ENCODE measurements around the gene CCDC39.
"Not testable (repeated sequence)": the region's sequence is repeated elsewhere in the genome, so short reads cannot be mapped to it uniquely, and the experiment has no call there.

CCDC39 gene

DNA sequence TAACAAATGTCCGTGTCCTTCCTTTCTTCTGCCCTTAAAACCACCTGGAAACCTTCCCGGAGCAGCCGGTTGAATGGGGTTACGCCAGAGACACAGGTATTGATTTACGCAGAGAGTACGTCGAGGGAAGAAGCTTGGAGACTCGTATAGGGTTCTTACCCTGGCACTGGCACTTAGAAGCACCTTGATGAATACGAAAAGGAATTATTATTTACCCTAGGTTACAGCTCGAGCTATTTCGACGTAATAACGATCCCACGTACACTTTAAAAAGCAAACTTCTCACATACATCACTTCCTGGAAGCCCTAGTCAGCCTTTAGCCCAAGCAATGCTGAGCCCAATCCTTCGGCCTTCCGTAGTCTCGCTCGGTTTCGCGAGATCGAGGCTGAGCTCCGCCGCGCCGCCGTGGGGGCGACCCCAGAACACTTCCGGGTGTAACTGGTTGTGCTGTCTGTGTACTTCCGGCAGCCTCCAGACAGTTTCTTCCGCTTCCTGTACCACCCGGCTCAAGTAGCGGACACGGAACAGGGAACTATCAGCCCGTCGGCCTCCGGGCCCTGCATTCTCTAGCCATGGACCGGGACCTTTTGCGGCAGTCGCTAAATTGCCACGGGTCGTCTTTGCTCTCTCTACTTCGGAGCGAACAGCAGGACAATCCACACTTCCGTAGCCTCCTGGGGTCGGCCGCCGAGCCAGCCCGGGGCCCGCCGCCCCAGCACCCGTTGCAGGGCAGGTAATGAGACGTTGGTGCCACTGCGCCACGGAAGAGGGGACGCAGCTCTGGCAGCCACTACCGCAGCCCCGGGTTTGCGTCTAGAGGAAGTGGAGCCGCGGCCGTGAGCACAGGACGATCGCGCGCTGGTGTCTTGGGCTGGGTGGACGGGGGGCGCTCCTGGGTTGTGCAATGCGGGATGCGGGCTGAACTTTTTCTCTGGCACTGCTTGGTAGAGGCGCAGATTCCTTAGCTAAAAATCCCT lies 77.3 kb downstream of the CCDC39 start, which contains the start of gene TTC14:
Gene TTC14, plus strand, starts transcription at position 476 of the 979 bp plus-strand sequence. Its CDS starts 99 bp downstream, at position 575.
- H3K4me3 ChIP-seq (ENCODE audit: low read length) = peak within 1 kb of the TSS; percentile 95
- TF ChIP-seq ZNF274 (IDR thresholded peaks at IDR 0.05; ENCODE audit: low read depth, low read length) = no peak

DNA sequence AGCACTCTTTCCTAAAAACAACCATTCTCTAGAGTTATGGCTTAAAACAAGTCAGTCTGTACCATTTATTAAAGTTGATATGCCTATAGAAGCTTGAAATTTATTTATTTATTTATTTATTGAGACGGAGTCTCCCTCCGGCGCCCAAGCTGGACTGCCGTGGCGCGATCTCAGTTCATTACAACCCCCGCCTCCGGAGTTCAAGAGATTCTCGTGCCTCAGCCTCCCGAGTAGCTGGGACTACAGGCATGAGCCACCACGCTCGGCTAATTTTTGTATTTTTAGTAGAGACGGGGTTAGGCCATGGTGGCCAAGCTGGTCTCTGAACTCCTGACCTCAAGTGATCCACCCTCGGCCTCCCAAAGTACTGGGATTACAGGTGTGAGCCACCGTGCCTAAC lies 78.8 kb downstream of the CCDC39 start:
- no peak overlapping the region for H3K4me3 ChIP-seq (ENCODE audit: low read length)
- no peak for TF ChIP-seq ZNF274 (IDR thresholded peaks at IDR 0.05; ENCODE audit: low read depth, low read length)

DNA sequence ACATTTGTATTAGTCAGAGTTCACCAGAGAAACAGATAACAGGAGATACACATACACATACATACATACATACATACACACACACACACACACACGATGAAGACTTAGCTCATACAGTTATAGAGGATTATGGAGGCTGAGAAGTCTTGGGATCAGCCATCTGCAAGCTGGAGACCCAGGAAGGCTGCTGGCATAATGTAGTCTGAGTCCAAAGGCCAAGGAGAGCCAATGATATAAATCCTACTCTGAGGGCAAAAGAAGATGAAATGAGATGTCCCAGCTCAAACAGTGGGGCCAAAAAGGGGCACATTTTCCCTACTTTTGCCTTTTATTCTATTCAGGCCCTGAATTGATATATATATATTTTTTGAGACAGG lies 83.7 kb downstream of the CCDC39 start:
- no peak overlapping the region for H3K4me3 ChIP-seq (ENCODE audit: low read length)
- no peak for TF ChIP-seq ZNF274 (IDR thresholded peaks at IDR 0.05; ENCODE audit: low read depth, low read length)

GRCh38 chr3:180594631-180595558 lies 84.4 kb downstream of the CCDC39 start:
- no peak overlapping the region for H3K4me3 ChIP-seq (ENCODE audit: low read length)
- TF ChIP-seq ZNF274 (IDR thresholded peaks at IDR 0.05; ENCODE audit: low read depth, low read length) = no peak

GRCh38 chr3:180593631-180594030 lies 85.7 kb downstream of the CCDC39 start:
- not testable (repeated sequence) for H3K4me3 ChIP-seq (ENCODE audit: low read length)

GRCh38 chr3:180590396-180590795 lies 88.9 kb downstream of the CCDC39 start:
- no peak for TF ChIP-seq ZNF274 (IDR thresholded peaks at IDR 0.05; ENCODE audit: low read depth, low read length)
- H3K4me3 ChIP-seq (ENCODE audit: low read length) = no peak overlapping the region

- TF ChIP-seq ZNF274 (IDR thresholded peaks at IDR 0.05; ENCODE audit: low read depth, low read length) = no peak
- H3K4me3 ChIP-seq (ENCODE audit: low read length) = no peak overlapping the region
Measured at GRCh38 chr3:180580934-180581333, 98.4 kb downstream of the CCDC39 start.

- TF ChIP-seq ZNF274 (IDR thresholded peaks at IDR 0.05; ENCODE audit: low read depth, low read length) = no peak
Measured at GRCh38 chr3:180575571-180575970, 103.7 kb downstream of the CCDC39 start.

GRCh38 chr3:180571831-180572598 lies 107.3 kb downstream of the CCDC39 start:
- TF ChIP-seq ZNF274 (IDR thresholded peaks at IDR 0.05; ENCODE audit: low read depth, low read length) = no peak
- H3K4me3 ChIP-seq (ENCODE audit: low read length) = no peak overlapping the region

More at GRCh38 chr3:180575571-180575970, 103.7 kb downstream of the CCDC39 start:
- no peak overlapping the region for H3K4me3 ChIP-seq (ENCODE audit: low read length)

DNA sequence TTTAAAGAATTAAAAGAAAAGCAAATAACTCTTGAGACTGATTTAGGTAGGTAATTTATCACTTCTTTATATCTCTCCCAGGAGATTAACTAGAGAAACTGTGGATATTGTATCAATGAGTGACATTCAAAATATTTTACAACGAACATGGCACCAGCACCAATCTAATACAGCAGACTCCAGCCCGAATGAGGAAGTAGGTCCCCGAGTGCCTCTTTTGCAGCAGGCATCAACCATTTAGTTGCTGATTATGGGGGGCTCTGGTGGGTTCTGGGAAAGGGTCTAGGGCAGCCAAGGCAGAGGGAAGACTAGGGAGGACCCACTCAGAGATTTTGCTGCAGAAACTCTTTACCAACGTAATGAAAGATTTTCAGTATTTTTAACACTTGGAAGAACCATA lies 109.1 kb downstream of the CCDC39 start:
- TF ChIP-seq ZNF274 (IDR thresholded peaks at IDR 0.05; ENCODE audit: low read depth, low read length) = no peak
- H3K4me3 ChIP-seq (ENCODE audit: low read length) = no peak overlapping the region

GRCh38 chr3:180564676-180565075 lies 114.6 kb downstream of the CCDC39 start:
- TF ChIP-seq ZNF274 (IDR thresholded peaks at IDR 0.05; ENCODE audit: low read depth, low read length) = no peak

More at GRCh38 chr3:180564676-180565075, 114.6 kb downstream of the CCDC39 start:
- no peak overlapping the region for H3K4me3 ChIP-seq (ENCODE audit: low read length)

Measured in GM08714 (cell line).